CD8-positive, alpha-beta memory T cell (primary cell): Measurements from ENCODE around the gene BACH2. TPM values are rescaled to one million over a fixed set of nuclear protein-coding genes. Genes with fewer than 3 reads are reported as not detected.
A peak's percentile ranks its signal among the peaks of the same experiment; 100 is the strongest.

Experiments used
- CTCF ChIA-PET: fragments of 350-600 bp; sonication (Branson Sonifier 250); formaldehyde crosslinking; loops from one replicate; lab custom pipeline; 2021; ENCODE audit warnings: antibody characterized with exemption; lab: Charles Lee
- POLR2A ChIA-PET: fragments of 350-600 bp; sonication (Branson Sonifier 250); formaldehyde crosslinking; loops from one replicate; lab custom pipeline; 2021; ENCODE audit warnings: antibody characterized with exemption; lab: Charles Lee
- DNase-seq, 5 donors: peaks; one replicate each; pipeline versions ENCODE4 v3.0.0 to v3.0.0-alpha.2; 2020 to 2022; ENCODE audit warnings: mixed read lengths in 1 of 5
- H3K27ac ChIP-seq: one replicate; pipeline ENCODE4 v1.7.0; 2013; ENCODE audit warnings: low read depth, mild to moderate bottlenecking, low read length, moderate library complexity
- H3K27me3 ChIP-seq: 2 replicates; pipeline ENCODE4 v1.7.0; 2013; ENCODE audit warnings: low read length, mild to moderate bottlenecking; ENCODE audit not compliant: insufficient read depth, poor library complexity, severe bottlenecking
- H3K36me3 ChIP-seq: 2 replicates; pipeline ENCODE4 v1.7.0; 2013; ENCODE audit warnings: mild to moderate bottlenecking, low read length, moderate library complexity; ENCODE audit not compliant: insufficient read depth
- H3K4me1 ChIP-seq: 2 replicates; pipeline ENCODE4 v1.7.0; 2013; ENCODE audit warnings: mild to moderate bottlenecking, low read length, moderate library complexity; ENCODE audit not compliant: insufficient read depth
- H3K4me3 ChIP-seq: 2 replicates; pipeline ENCODE4 v1.7.0; 2013; ENCODE audit warnings: mild to moderate bottlenecking, low read length
- H3K9me3 ChIP-seq: 2 replicates; pipeline ENCODE4 v1.7.0; 2013; ENCODE audit warnings: mild to moderate bottlenecking, low read length
- H3K27ac Mint-ChIP-seq, 8 donors: one replicate each; pipeline ENCODE4 v1.8.0; 2020 to 2021; ENCODE audit warnings: mixed read lengths in 8 of 8, mild to moderate bottlenecking in 6 of 8, inconsistent platforms in 3 of 8, moderate library complexity in 3 of 8
- H3K27me3 Mint-ChIP-seq, 2 donors: one replicate each; pipeline ENCODE4 v1.8.0; 2020 to 2021; ENCODE audit warnings: mixed read lengths in 2 of 2, mild to moderate bottlenecking in 1 of 2, moderate library complexity in 1 of 2
- H3K36me3 Mint-ChIP-seq, 3 donors: one replicate each; pipeline ENCODE4 v1.8.0; 2020 to 2021; ENCODE audit warnings: mixed read lengths in 3 of 3, inconsistent platforms in 1 of 3, mild to moderate bottlenecking in 1 of 3
- H3K4me1 Mint-ChIP-seq, 3 donors: one replicate each; pipeline ENCODE4 v1.8.0; 2020 to 2021; ENCODE audit warnings: mixed read lengths in 3 of 3, inconsistent platforms in 1 of 3, mild to moderate bottlenecking in 1 of 3
- H3K4me3 Mint-ChIP-seq, 7 donors: one replicate each; pipeline ENCODE4 v1.8.0; 2020 to 2021; ENCODE audit warnings: mixed read lengths in 7 of 7, mild to moderate bottlenecking in 6 of 7, moderate library complexity in 4 of 7, inconsistent platforms in 2 of 7
- H3K9me3 Mint-ChIP-seq, 5 donors: one replicate each; pipeline ENCODE4 v1.8.0; 2020 to 2022; ENCODE audit warnings: mixed read lengths in 5 of 5, mild to moderate bottlenecking in 3 of 5, moderate library complexity in 2 of 5, inconsistent platforms in 1 of 5
- polyA plus RNA-seq: library from polyadenylated mRNA; unstranded; fragments of 300-500 nt; fragmentation: Illumina TruSeq; gene quantifications from one replicate; pipeline ENCODE4 v1.2.3, GENCODE V29; 2021
- total RNA-seq, 2 experiments: library from RNA; stranded (reverse); gene quantifications; one replicate each; pipeline ENCODE4 v1.2.3, GENCODE V29; 2021

Gene BACH2
- total and polyA plus RNA-seq, 3 experiments from 2014 or later, result 7.4 to 41.8 (median 39.9) TPM

DNA sequence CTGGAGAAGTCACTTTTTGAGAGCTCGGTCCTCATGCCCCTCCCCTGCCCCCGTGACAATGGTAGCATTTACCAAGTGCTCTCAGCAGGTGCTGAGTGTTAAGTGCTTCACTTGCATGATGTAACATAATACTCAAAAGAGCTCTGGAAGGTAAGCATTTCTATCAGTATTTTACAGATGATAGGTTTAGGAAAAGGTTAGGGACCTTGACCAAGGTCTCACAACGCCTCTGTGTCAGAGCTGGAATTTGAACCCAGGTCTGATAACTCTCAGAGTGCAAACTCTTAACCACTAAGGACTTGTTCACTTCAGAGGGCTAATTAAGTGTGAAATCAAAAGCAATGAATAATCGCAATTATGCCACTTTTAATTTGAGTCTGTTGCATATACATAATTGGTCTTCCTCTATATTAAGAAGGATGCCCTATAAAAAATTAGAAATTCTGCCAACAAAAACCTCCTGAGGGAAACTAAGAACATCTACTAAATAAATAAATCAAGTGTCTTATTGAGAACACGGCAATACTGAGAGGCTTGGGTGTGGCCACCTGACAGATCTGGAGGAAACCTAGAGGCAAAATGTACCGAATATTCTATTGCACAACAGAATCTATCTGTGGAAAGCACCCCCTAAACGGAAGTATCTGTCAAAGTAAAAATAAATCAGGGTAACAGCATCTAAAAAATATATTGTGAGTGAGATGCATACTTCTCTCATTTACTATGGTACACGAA lies 109.8 kb downstream of the BACH2 start:
- peaks cover 0 to 3% of the 10 kb centered on the region in 2 donors for H3K27me3 Mint-ChIP-seq
- CTCF ChIA-PET, result no interaction called here
- Histone ChIP-seq H3K27ac (no peak overlapping the region), H3K4me1 (peaks cover 79% of the 10 kb centered on the region), H3K9me3 (no peaks in the 10 kb centered on the region), H3K4me3 (peak overlapping the region; percentile 27), H3K27me3 (no peaks in the 10 kb centered on the region), H3K36me3 (no peaks in the 10 kb centered on the region)
- peaks cover 20 to 63% (median 37%) of the 10 kb centered on the region in 3 donors for H3K4me1 Mint-ChIP-seq
- H3K4me3 Mint-ChIP-seq, result peak overlapping the region in 6 of 7 donors; percentile 51 to 79 (median 68)
- peak overlapping the region; percentile 22 to 93 (median 80) for H3K27ac Mint-ChIP-seq
- POLR2A ChIA-PET, result interaction anchor here (0.6 kb wide), 1 partner anchor 54 kb away, joined by 3 read pairs; no protein-coding TSS in a partner anchor
- DNase-seq, result peak in 2 of 5 donors; percentile 10 to 69
- H3K36me3 Mint-ChIP-seq, result peaks cover 0 to 2% (median 0%) of the 10 kb centered on the region in 3 donors
- no peaks in the 10 kb centered on the region for H3K9me3 Mint-ChIP-seq

DNA sequence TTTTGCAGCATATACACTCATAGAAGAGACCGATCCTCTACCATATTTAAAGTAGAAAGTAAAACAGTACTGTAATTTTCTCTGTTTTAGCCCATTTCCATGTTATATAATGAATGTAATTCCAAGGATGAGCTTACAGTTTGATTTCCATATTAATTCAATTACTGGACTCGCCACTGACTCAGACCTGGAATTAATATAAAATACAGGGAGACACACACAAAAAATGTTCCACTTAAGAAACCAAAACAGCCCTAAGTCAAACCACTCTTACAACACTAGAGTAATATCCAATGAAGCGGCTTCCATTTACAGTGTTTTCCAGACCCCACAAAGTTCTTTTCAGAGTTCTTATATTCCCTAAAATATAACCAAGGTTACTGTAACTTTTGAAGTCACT lies 110.6 kb downstream of the BACH2 start:
- Histone ChIP-seq H3K9me3 (no peaks in the 10 kb centered on the region), H3K36me3 (no peaks in the 10 kb centered on the region), H3K27me3 (no peaks in the 10 kb centered on the region), H3K4me3 (no peak overlapping the region), H3K4me1 (peaks cover 77% of the 10 kb centered on the region), H3K27ac (no peak overlapping the region)
- peaks cover 20 to 58% (median 38%) of the 10 kb centered on the region in 3 donors for H3K4me1 Mint-ChIP-seq
- H3K27ac Mint-ChIP-seq, result peak overlapping the region in 2 of 8 donors; percentile 40 to 93
- H3K9me3 Mint-ChIP-seq, result no peaks in the 10 kb centered on the region
- peaks cover 0 to 3% of the 10 kb centered on the region in 2 donors for H3K27me3 Mint-ChIP-seq
- CTCF ChIA-PET, result no interaction called here
- peaks cover 0 to 2% (median 0%) of the 10 kb centered on the region in 3 donors for H3K36me3 Mint-ChIP-seq
- H3K4me3 Mint-ChIP-seq, result peak overlapping the region in 1 of 7 donors; percentile 20
- no peak for DNase-seq
- POLR2A ChIA-PET, result interaction anchor here (0.6 kb wide), 1 partner anchor 55 kb away, joined by 3 read pairs; no protein-coding TSS in a partner anchor

DNA sequence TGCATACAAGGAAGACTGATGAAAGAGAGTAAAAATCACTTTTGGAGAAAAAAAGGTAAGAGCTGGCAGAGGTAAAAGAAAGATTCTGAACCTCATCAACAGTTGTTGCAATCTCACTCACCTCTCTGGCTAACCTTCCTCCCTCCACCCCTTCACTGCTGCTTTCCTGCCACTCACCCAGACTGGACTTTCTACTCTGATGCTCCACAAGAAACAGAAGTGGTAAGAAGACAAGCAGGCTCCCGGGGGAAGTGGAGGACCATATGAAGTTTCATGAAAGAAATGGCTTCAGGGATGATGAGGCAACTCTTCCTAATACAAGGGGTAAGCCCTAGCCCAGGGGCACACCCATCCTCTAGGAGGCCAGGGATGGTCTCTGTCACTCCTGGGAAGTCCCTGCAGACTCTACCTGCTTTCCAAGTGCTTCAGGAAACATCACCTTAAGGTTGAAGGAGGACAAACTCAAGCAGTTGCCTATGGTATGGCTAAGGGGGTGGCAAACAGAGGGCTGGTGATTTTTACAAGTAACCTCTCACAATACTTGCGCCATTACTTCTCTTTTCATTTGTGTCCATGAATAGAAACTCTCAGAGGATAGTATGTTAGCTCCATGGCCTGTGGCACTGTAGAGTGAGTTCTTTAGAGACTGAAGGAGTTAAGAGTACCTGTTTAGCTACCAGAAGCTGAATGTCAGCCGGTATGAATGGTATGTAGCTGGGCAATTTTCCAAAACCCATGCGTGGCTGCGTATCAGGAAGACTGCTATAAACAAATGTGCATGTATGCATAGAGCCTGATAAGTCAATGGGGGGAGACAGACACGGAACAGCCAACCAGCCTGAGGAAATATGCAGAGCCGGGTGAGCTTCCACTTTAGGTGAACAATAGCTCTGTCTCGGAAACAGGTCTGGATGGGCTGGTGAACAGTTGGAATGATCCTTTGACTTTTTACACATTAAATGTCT lies 112.0 kb downstream of the BACH2 start:
- H3K27me3 Mint-ChIP-seq, result peaks cover 0 to 3% of the 10 kb centered on the region in 2 donors
- peaks cover 67% of the 10 kb centered on the region for H3K4me1 ChIP-seq
- no peak overlapping the region for H3K27ac ChIP-seq
- H3K27ac Mint-ChIP-seq, result peak overlapping the region in 1 of 8 donors; percentile 56
- H3K27me3 ChIP-seq, result no peaks in the 10 kb centered on the region
- no peak overlapping the region for H3K4me3 Mint-ChIP-seq
- DNase-seq, result no peak
- no peaks in the 10 kb centered on the region for H3K36me3 ChIP-seq
- no peaks in the 10 kb centered on the region for H3K9me3 ChIP-seq
- peaks cover 0 to 2% (median 0%) of the 10 kb centered on the region in 3 donors for H3K36me3 Mint-ChIP-seq
- no peaks in the 10 kb centered on the region for H3K9me3 Mint-ChIP-seq
- ChIA-PET CTCF (interaction anchor here (0.7 to 0.8 kb wide), 2 partner anchors 79 to 294 kb away, joined by 3 read pairs; no protein-coding TSS in a partner anchor), POLR2A (no interaction called here)
- H3K4me3 ChIP-seq, result no peak overlapping the region
- peaks cover 16 to 46% (median 33%) of the 10 kb centered on the region in 3 donors for H3K4me1 Mint-ChIP-seq

DNA sequence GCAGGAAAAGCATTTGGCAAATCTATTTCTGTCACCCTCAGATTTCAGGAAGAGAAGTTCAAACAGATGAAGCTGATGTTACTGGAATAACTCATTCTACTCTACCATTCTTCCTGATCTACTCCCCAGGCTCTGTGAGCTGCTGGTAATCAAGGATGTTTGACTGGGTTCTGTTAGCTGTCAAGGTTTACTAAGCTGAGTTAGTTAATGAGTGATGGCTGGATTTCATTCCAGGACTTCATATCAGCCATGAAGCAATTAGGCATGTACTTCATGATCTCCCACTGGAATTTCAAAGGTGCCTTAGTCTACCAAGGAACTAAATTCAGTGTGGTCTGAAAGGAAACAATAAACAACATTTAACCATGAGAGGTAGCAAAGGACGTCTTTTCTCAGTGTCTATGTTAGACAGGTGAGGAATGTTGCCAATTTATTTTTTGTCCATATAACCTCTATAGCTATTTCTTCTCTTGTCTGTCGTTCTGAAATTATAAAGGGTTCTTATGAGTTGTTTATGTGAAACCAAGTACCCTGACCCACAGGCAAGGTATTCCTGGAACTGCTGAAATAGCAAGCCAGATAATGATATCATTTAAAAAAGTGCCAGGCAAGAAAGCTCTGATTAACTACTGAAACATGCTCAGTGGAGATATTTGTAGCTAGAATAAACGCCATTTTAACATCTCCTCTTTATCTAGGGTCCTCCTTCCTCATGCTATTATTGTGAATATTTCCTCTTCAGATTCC lies 112.9 kb downstream of the BACH2 start:
- Mint-ChIP-seq H3K9me3 (no peaks in the 10 kb centered on the region), H3K27ac (peak overlapping the region in 1 of 8 donors; percentile 8), H3K27me3 (peaks cover 0 to 3% of the 10 kb centered on the region in 2 donors), H3K4me1 (peaks cover 19 to 45% (median 38%) of the 10 kb centered on the region in 3 donors), H3K4me3 (no peak overlapping the region), H3K36me3 (peaks cover 0 to 2% (median 0%) of the 10 kb centered on the region in 3 donors)
- H3K4me3 ChIP-seq, result no peak overlapping the region
- CTCF ChIA-PET, result interaction anchor here (0.7 to 1.2 kb wide), 3 partner anchors 20 to 295 kb away, joined by 3 read pairs; no protein-coding TSS in a partner anchor
- H3K9me3 ChIP-seq, result no peaks in the 10 kb centered on the region
- no peak for DNase-seq
- POLR2A ChIA-PET, result no interaction called here
- no peak overlapping the region for H3K27ac ChIP-seq
- no peaks in the 10 kb centered on the region for H3K36me3 ChIP-seq
- H3K4me1 ChIP-seq, result peaks cover 72% of the 10 kb centered on the region
- no peaks in the 10 kb centered on the region for H3K27me3 ChIP-seq

DNA sequence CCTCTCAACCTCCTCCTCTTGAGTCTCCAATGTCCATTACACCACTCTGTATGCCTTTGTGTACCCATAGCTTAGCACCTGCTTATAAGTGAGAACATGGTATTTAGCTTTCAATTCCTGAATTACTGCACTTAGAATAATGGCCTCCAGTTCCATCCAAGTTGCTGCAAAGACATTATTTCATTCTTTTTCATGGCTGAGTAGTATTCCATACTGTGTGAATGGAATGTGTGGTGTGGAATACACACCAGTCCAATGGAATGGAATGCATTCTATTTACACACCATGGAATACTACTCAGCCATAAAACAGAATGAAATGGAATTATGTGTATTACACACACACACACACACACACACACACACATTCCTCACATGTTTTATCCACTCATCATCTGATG lies 116.1 kb downstream of the BACH2 start:
- Histone ChIP-seq H3K27ac (no peak overlapping the region), H3K36me3 (no peaks in the 10 kb centered on the region), H3K9me3 (no peaks in the 10 kb centered on the region), H3K27me3 (no peaks in the 10 kb centered on the region), H3K4me1 (peaks cover 76% of the 10 kb centered on the region), H3K4me3 (no peak overlapping the region)
- DNase-seq, result no peak
- CTCF ChIA-PET, result interaction anchor here (1.1 to 1.4 kb wide), 3 partner anchors 11 to 298 kb away, joined by 3 to 4 read pairs (median 4); no protein-coding TSS in a partner anchor
- no peaks in the 10 kb centered on the region for H3K9me3 Mint-ChIP-seq
- peaks cover 0 to 2% (median 0%) of the 10 kb centered on the region in 3 donors for H3K36me3 Mint-ChIP-seq
- H3K27ac Mint-ChIP-seq, result peak overlapping the region in 1 of 8 donors; percentile 16
- peaks cover 27 to 55% (median 50%) of the 10 kb centered on the region in 3 donors for H3K4me1 Mint-ChIP-seq
- H3K27me3 Mint-ChIP-seq, result no peaks in the 10 kb centered on the region
- H3K4me3 Mint-ChIP-seq, result no peak overlapping the region
- POLR2A ChIA-PET, result no interaction called here

DNA sequence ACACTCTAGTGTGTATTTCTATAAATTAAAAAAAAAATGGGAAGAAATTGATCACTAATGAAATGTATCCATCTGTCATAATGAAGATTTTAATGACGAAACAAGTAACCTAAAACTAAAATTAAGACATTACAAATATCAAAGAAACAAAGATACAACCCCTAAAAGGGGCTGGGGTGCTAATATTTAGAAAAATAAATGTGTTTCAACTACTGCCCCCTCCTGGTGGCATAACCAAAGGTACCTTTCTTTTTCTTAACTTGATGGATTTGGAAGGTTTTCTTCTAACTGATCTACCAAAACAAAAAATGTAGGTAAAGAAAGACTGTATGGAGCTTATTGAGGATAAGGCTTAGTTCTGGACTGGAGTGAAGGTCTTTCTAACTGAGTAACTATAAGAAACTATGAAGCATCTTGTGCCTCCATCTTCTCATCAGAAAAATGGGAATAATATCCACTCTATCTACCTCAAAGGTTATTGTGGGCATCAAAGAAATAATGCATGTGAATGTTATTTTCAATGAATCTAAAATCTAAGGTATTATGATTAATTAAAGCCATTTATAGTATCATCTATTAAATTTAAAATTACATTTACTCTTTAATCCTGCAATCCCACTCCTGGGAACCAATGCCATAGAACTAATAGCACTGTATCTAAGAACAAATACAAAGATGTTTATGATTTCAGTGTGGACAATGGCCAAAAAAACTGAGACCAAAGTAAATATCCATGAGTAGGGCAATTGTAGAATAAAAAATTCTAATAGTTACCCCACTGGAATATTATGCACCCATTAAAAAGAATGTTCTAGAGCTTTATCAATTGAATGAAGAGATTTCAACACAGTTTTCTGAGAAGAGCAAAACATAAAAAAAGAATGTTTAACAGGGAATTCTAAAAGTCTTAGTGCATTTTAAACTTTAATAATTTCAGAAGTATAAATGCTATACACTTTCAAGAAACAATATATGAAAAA lies 117.2 kb downstream of the BACH2 start:
- H3K27me3 ChIP-seq, result no peaks in the 10 kb centered on the region
- ChIA-PET POLR2A (no interaction called here), CTCF (interaction anchor here (0.5 to 2.3 kb wide), 5 partner anchors 9 to 299 kb away, joined by 3 to 9 read pairs (median 4); no protein-coding TSS in a partner anchor)
- H3K27ac Mint-ChIP-seq, result peak overlapping the region in 1 of 8 donors; percentile 37
- H3K4me3 ChIP-seq, result no peak overlapping the region
- no peak overlapping the region for H3K4me3 Mint-ChIP-seq
- peaks cover 67% of the 10 kb centered on the region for H3K4me1 ChIP-seq
- no peaks in the 10 kb centered on the region for H3K27me3 Mint-ChIP-seq
- H3K9me3 Mint-ChIP-seq, result no peaks in the 10 kb centered on the region
- peaks cover 28 to 59% (median 53%) of the 10 kb centered on the region in 3 donors for H3K4me1 Mint-ChIP-seq
- no peaks in the 10 kb centered on the region for H3K36me3 ChIP-seq
- no peak for DNase-seq
- no peaks in the 10 kb centered on the region for H3K36me3 Mint-ChIP-seq
- H3K9me3 ChIP-seq, result no peaks in the 10 kb centered on the region
- no peak overlapping the region for H3K27ac ChIP-seq
